Measurements from ENCODE around the gene RAB26.

The RAB26 gene

DNA sequence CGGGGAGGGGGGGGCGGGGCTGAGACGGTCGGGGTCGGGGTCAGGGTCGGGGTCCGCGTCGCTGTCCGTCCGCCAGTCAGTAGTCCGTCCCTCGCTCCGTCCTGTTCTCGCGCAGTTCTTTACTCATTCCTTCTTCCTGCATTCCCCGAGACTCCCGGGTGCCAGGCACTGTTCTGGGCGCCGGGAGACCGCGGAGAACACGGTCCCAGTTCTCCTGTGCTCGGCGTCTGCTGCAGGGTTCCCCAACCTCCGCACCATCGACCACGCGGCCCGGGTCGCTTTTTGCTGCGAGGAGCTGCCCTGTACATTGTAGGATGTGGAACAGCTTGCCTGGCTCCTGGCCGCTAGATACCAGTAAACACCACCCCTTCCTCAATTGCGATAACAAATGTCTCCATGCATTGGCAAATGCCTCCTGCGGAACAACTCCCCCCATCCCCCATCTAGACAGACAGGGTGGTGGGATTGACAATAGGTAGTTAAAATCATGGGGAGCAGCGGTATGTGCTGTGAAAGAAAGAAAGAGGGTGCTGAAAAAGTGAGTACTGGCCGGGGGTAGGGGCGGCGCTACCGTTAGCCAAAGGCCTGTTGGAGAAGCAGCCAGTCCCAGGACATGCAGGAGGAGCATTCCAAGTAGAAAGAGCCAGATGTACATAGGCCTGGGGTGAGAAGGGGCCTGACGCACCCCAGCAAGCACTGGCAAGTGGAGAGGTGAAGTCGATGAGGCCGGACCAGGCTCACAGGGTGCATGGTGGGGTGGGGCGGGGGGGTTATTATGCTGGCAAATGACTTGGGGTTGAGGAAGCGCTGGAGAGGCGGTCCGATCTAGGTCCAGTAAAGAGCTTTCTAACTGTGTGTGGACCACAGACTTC is 7.8 kb downstream of the RAB26 start:
- no peak for DNase-seq (ENCODE audit: extremely low read depth, insufficient read length)
- TF ChIP-seq CTCF (IDR thresholded peaks at IDR 0.05; ENCODE audit: insufficient read depth, low read length, poor library complexity, severe bottlenecking): no peak

DNA sequence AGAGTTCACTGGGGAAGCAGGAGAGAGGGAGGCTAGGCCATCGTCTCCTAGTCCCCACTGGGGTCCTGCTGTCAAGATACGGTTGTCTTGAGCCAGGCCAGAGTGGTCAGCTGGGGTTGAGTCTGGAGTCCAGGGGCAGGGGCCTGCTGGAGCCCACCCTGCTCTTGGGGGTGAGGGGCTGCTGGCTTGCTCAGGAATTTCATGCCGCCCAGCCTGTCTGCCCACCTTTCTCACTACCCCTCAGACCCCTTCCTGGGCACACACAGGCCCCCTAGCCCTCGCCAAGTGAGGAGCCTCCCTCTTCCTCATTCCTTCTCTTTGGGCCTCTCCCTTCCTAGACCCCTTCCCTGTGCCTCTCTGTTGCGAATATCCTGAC is 8.4 kb downstream of the RAB26 start:
- no peak for DNase-seq (ENCODE audit: extremely low read depth, insufficient read length)

More for the DNA sequence above, 7.8 kb downstream of the RAB26 start:
- peaks cover 23% of the 10 kb centered on the region for H3K36me3 ChIP-seq (ENCODE audit: control insufficient read depth, insufficient read depth, low read length)
- H3K4me3 ChIP-seq (replicated peaks; ENCODE audit: low read depth, low read length): peak overlapping the region; percentile 93
- H3K27me3 ChIP-seq (replicated peaks; ENCODE audit: control insufficient read depth, insufficient read depth, low read length): no peaks in the 10 kb centered on the region

GRCh38 chr16:2157480-2158261 is 9.2 kb downstream of the RAB26 start:
- peaks cover 16% of the 10 kb centered on the region for H3K36me3 ChIP-seq (ENCODE audit: control insufficient read depth, insufficient read depth, low read length)
- no peak for TF ChIP-seq CTCF (IDR thresholded peaks at IDR 0.05; ENCODE audit: insufficient read depth, low read length, poor library complexity, severe bottlenecking)
- no peak overlapping the region for H3K4me3 ChIP-seq (replicated peaks; ENCODE audit: low read depth, low read length)
- no peaks in the 10 kb centered on the region for H3K27me3 ChIP-seq (replicated peaks; ENCODE audit: control insufficient read depth, insufficient read depth, low read length)
- DNase-seq (ENCODE audit: extremely low read depth, insufficient read length): no peak

More for the DNA sequence above, 8.4 kb downstream of the RAB26 start:
- H3K36me3 ChIP-seq (ENCODE audit: control insufficient read depth, insufficient read depth, low read length): peaks cover 19% of the 10 kb centered on the region
- no peak for TF ChIP-seq CTCF (IDR thresholded peaks at IDR 0.05; ENCODE audit: insufficient read depth, low read length, poor library complexity, severe bottlenecking)
- H3K27me3 ChIP-seq (replicated peaks; ENCODE audit: control insufficient read depth, insufficient read depth, low read length): no peaks in the 10 kb centered on the region
- peak overlapping the region; percentile 93 for H3K4me3 ChIP-seq (replicated peaks; ENCODE audit: low read depth, low read length)

DNA sequence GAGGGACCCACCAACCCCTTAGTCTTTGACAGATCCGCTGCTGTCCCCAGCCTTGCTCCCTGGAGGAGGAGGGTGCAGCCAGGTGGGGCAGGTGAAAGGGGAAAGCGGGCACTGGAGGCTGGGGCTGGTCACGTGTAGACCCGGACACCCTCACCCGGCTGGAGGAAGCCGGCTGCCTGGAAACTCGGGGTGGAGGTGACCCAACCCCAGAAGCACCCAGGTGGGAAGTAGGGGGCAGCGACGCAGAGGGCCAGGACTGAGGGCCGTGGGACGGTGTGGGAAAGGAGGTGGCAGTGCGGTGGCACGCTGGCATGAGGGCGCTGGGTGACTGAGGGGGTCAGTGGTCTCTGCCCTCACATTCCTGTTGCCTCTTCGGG is 9.8 kb downstream of the RAB26 start:
- Histone ChIP-seq H3K4me3 (replicated peaks; ENCODE audit: low read depth, low read length) (0 out of 2 replicates have a peak overlapping the region, but pooled peaks have one; percentile 10), H3K27me3 (replicated peaks; ENCODE audit: control insufficient read depth, insufficient read depth, low read length) (no peaks in the 10 kb centered on the region), H3K36me3 (ENCODE audit: control insufficient read depth, insufficient read depth, low read length) (peaks cover 13% of the 10 kb centered on the region)
- no peak for TF ChIP-seq CTCF (IDR thresholded peaks at IDR 0.05; ENCODE audit: insufficient read depth, low read length, poor library complexity, severe bottlenecking)
- DNase-seq (ENCODE audit: extremely low read depth, insufficient read length): no peak

DNA sequence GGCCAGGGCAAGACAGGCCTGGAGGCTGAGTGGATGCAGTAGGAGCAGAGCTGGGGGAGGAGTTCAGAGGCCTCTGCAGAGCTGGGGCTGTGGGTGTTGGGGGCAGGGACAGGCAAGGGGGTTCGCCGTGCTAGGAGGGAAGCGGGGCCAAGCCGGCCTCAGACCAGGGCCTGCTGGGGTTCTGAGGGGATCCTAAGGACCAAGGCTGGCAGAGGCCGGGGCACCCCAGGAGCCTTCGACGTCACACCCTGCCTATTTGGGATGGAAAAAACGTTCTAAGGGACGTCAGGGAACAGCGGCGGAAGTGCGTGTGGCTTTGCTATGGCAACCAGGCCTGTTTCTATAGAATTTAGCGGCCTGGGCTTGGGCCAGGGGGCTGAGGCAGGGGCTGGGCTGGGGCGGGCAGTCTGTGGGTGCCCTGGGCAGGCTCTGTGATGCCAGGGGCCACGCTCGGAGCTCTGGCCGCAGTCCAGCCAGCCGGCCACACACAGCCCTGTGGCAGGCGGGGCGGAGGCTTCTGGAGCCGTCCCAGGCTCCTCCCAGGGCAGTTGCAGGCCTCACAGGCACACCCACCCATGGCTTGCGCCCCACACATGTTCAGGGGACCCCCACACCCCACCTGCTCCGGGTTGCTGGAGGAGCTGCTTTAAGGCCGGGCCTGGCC is 10.9 kb downstream of the RAB26 start:
- no peak for DNase-seq (ENCODE audit: extremely low read depth, insufficient read length)
- no peak for TF ChIP-seq CTCF (IDR thresholded peaks at IDR 0.05; ENCODE audit: insufficient read depth, low read length, poor library complexity, severe bottlenecking)
- peak overlapping the region; percentile 58 for H3K4me3 ChIP-seq (replicated peaks; ENCODE audit: low read depth, low read length)
- peaks cover 8% of the 10 kb centered on the region for H3K36me3 ChIP-seq (ENCODE audit: control insufficient read depth, insufficient read depth, low read length)
- H3K27me3 ChIP-seq (replicated peaks; ENCODE audit: control insufficient read depth, insufficient read depth, low read length): no peaks in the 10 kb centered on the region

All from GM06990 (cell line).